Parathyroid adenoma (tissue), 2 donors: ENCODE results near the gene WDR31.
A peak's percentile ranks its signal among the peaks of the same experiment; 100 is the strongest.

ENCODE experiments used
- H2AFZ ChIP-seq: fragments of 300-600 bp; sonication (generic); one replicate; pipeline ENCODE4 v1.7.0; 2017; ENCODE audit warnings: antibody characterized with exemption, mild to moderate bottlenecking
- H3K27ac ChIP-seq: fragments of 300-600 bp; sonication (generic); one replicate; pipeline ENCODE4 v1.7.0; 2017
- H3K27me3 ChIP-seq: fragments of 300-600 bp; sonication (generic); one replicate; pipeline ENCODE4 v1.7.0; 2017; ENCODE audit warnings: low read length; ENCODE audit not compliant: control insufficient read depth, insufficient read depth
- H3K36me3 ChIP-seq: fragments of 300-600 bp; sonication (generic); one replicate; pipeline ENCODE4 v1.7.0; 2017; ENCODE audit warnings: low read length; ENCODE audit not compliant: control insufficient read depth, insufficient read depth
- H3K4me1 ChIP-seq: fragments of 300-600 bp; sonication (generic); one replicate; pipeline ENCODE4 v1.7.0; 2017; ENCODE audit warnings: control low read depth
- H3K4me2 ChIP-seq: fragments of 300-600 bp; sonication (generic); one replicate; pipeline ENCODE4 v1.7.0; 2017; ENCODE audit warnings: low read length
- H3K4me3 ChIP-seq: fragments of 300-600 bp; sonication (generic); one replicate; pipeline ENCODE4 v1.7.0; 2017; ENCODE audit warnings: low read depth, low read length
- H3K79me2 ChIP-seq: fragments of 300-600 bp; sonication (generic); one replicate; pipeline ENCODE4 v1.7.0; 2017; ENCODE audit warnings: control low read depth
- H3K9ac ChIP-seq: fragments of 300-600 bp; sonication (generic); one replicate; pipeline ENCODE4 v1.7.0; 2017; ENCODE audit warnings: mild to moderate bottlenecking
- H3K9me3 ChIP-seq: fragments of 300-600 bp; sonication (generic); one replicate; pipeline ENCODE4 v1.7.0; 2017; ENCODE audit warnings: low read length; ENCODE audit not compliant: control insufficient read depth
- CTCF ChIP-seq: fragments of 300-600 bp; sonication (generic); IDR thresholded peaks from one replicate; pipeline ENCODE4 v1.7.0; 2017; ENCODE audit warnings: antibody characterized with exemption, mild to moderate bottlenecking
- donor health status: primary hyperparathyroidism.

Gene WDR31

GRCh38 chr9:113326230-113326629, 13.8 kb downstream of the WDR31 start:
- Histone ChIP-seq H3K4me2 (no peak overlapping the region), H3K4me1 (peaks cover 22% of the 10 kb centered on the region), H3K27me3 (no peaks in the 10 kb centered on the region), H3K9me3 (no peaks in the 10 kb centered on the region), H2AFZ (no peak overlapping the region), H3K36me3 (no peaks in the 10 kb centered on the region), H3K27ac (no peak overlapping the region), H3K79me2 (no peaks in the 10 kb centered on the region), H3K4me3 (no peak overlapping the region), H3K9ac (no peak overlapping the region)
- TF ChIP-seq CTCF = no peak

- H3K4me2 ChIP-seq = no peak overlapping the region
- H2AFZ ChIP-seq = no peak overlapping the region
- no peak for TF ChIP-seq CTCF
- H3K27me3 ChIP-seq = no peaks in the 10 kb centered on the region
- H3K9me3 ChIP-seq = no peaks in the 10 kb centered on the region
- H3K36me3 ChIP-seq = no peaks in the 10 kb centered on the region
- H3K9ac ChIP-seq = no peak overlapping the region
- H3K79me2 ChIP-seq = no peaks in the 10 kb centered on the region
- peak overlapping the region; percentile 75 for H3K27ac ChIP-seq
- no peak overlapping the region for H3K4me3 ChIP-seq
- H3K4me1 ChIP-seq = peaks cover 40% of the 10 kb centered on the region
Observed at GRCh38 chr9:113322671-113323070, 17.4 kb downstream of the WDR31 start.

DNA sequence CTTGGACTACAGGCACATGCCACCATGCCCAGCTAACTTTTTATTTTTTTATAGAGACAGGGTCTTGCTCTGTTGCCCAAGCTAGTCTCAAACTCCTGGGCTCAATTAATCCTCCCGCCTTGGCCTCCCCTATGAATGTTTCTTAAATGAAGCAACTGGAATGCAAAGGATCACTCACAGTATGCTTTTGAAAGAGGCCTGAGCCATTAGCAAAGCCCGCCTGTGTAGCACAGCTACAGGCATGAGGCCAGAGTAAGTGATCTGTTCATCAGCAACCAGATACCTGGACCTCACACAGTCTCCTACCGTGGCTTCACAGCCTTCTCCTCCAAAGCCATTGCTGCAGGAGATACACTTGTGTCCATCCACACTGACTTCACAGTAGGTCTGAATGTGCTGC, 20.0 kb downstream of the WDR31 start:
- H3K4me3 ChIP-seq = no peak overlapping the region
- peaks cover 40% of the 10 kb centered on the region for H3K4me1 ChIP-seq
- no peaks in the 10 kb centered on the region for H3K36me3 ChIP-seq
- H3K9ac ChIP-seq = no peak overlapping the region
- H2AFZ ChIP-seq = no peak overlapping the region
- H3K79me2 ChIP-seq = no peaks in the 10 kb centered on the region
- H3K4me2 ChIP-seq = peak overlapping the region; percentile 2
- no peaks in the 10 kb centered on the region for H3K27me3 ChIP-seq
- peak overlapping the region; percentile 75 for H3K27ac ChIP-seq
- no peak for TF ChIP-seq CTCF
- no peaks in the 10 kb centered on the region for H3K9me3 ChIP-seq

DNA sequence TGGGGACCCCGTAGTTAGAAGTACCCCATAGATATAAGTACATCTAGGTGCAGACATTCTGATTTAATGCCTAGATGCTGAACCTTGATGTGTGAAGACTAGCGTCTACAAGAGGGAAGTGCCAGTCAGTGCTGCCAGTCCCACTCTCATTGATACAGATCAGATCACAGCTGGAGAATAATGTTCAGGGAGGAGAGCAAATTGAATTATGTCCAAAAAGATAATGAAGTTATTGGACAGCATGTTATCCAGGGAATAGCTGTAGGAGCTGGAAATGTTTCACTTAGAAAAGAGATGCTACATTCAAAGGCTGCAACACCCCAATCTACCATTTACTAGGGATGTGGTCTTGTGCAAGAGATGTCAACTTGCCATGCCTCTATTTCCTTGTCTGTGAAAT, 21.0 kb downstream of the WDR31 start:
- peaks cover 40% of the 10 kb centered on the region for H3K4me1 ChIP-seq
- TF ChIP-seq CTCF = no peak
- H3K27ac ChIP-seq = peak overlapping the region; percentile 25
- H3K27me3 ChIP-seq = no peaks in the 10 kb centered on the region
- H2AFZ ChIP-seq = no peak overlapping the region
- no peak overlapping the region for H3K4me3 ChIP-seq
- H3K9ac ChIP-seq = no peak overlapping the region
- H3K36me3 ChIP-seq = no peaks in the 10 kb centered on the region
- H3K79me2 ChIP-seq = no peaks in the 10 kb centered on the region
- H3K4me2 ChIP-seq = no peak overlapping the region
- H3K9me3 ChIP-seq = no peaks in the 10 kb centered on the region

- peaks cover 40% of the 10 kb centered on the region for H3K4me1 ChIP-seq
- no peaks in the 10 kb centered on the region for H3K79me2 ChIP-seq
- H3K27me3 ChIP-seq = no peaks in the 10 kb centered on the region
- H3K4me3 ChIP-seq = no peak overlapping the region
- H3K27ac ChIP-seq = no peak overlapping the region
- no peak overlapping the region for H2AFZ ChIP-seq
- H3K36me3 ChIP-seq = no peaks in the 10 kb centered on the region
- no peak overlapping the region for H3K9ac ChIP-seq
- peak; percentile 23 for TF ChIP-seq CTCF
- no peaks in the 10 kb centered on the region for H3K9me3 ChIP-seq
- no peak overlapping the region for H3K4me2 ChIP-seq
Observed at GRCh38 chr9:113317777-113318176, 22.3 kb downstream of the WDR31 start.
